HEK293 (cell line): ENCODE measurements around the gene MED15.

Source experiments
- CTCF ChIA-PET: fragments of 350-600 bp; formaldehyde crosslinking; extraction: SDS; loops from one replicate; lab custom pipeline; 2021; ENCODE audit warnings: antibody characterized with exemption; lab: Yijun Ruan, JAX
- POLR2A ChIA-PET: fragments of 300-600 bp; formaldehyde crosslinking; extraction: SDS; loops from one replicate; lab custom pipeline; 2020; ENCODE audit warnings: antibody characterized with exemption, inconsistent platforms; lab: Yijun Ruan, JAX
- H3K27ac ChIP-seq: fragments of 200-500 bp; sonication (Bioruptor generic); 2 replicates; pipeline ENCODE4 v1.5.1; 2014; ENCODE audit warnings: low read depth, low read length, control low read depth, inconsistent platforms; ENCODE audit errors: extremely low read depth
- H3K36me3 ChIP-seq, 2 experiments: fragments of 200-500 bp in 1 of 2; sonication (Bioruptor generic) in 1 of 2; 1 replicate in 1 of 2; 2 replicates in 1 of 2; pipeline ENCODE4 v1.5.1; 2014 to 2017; ENCODE audit warnings: inconsistent platforms in 2 of 2, low read length in 2 of 2; ENCODE audit not compliant: control insufficient read depth in 2 of 2, insufficient read depth in 1 of 2
- H3K4me1 ChIP-seq: fragments of 200-500 bp; sonication (Bioruptor generic); 2 replicates; pipeline ENCODE4 v1.5.1; 2014; ENCODE audit warnings: mild to moderate bottlenecking, low read length, inconsistent platforms; ENCODE audit not compliant: control insufficient read depth, insufficient read depth
- H3K4me3 ChIP-seq: 2 replicates; pipeline ENCODE4 v1.5.1; 2011; ENCODE audit warnings: low read depth, mild to moderate bottlenecking, control low read depth, low read length, moderate library complexity
- H3K9me3 ChIP-seq: fragments of 200-500 bp; sonication (Bioruptor generic); 2 replicates; pipeline ENCODE4 v1.5.1; 2014; ENCODE audit warnings: low read depth, low read length, inconsistent platforms; ENCODE audit not compliant: control insufficient read depth, insufficient read depth
- BCL6B ChIP-seq: fragments of 450-650 bp; formaldehyde crosslinking; IDR thresholded peaks from 2 replicates; pipeline ENCODE4 v1.5.1; 2017; ENCODE audit warnings: missing biosample characterization, missing genetic modification characterization
- OSR2 ChIP-seq: fragments of 450-650 bp; formaldehyde crosslinking; IDR thresholded peaks from 2 replicates; pipeline ENCODE4 v1.5.1; 2016; ENCODE audit warnings: missing biosample characterization, missing genetic modification characterization
- OVOL3 ChIP-seq: fragments of 450-650 bp; formaldehyde crosslinking; IDR thresholded peaks from 2 replicates; pipeline ENCODE4 v1.5.1; 2016; ENCODE audit warnings: missing biosample characterization, missing genetic modification characterization
- REST ChIP-seq: fragments of 450-650 bp; formaldehyde crosslinking; IDR thresholded peaks from 2 replicates; pipeline ENCODE4 v1.5.1; 2016; ENCODE audit warnings: missing biosample characterization, missing genetic modification characterization
- ZNF114 ChIP-seq: fragments of 450-650 bp; formaldehyde crosslinking; IDR thresholded peaks from 2 replicates; pipeline ENCODE4 v1.5.0; 2017; ENCODE audit warnings: missing biosample characterization, missing genetic modification characterization
- ZNF19 ChIP-seq: fragments of 450-650 bp; formaldehyde crosslinking; IDR thresholded peaks from 2 replicates; pipeline ENCODE4; 2016; ENCODE audit warnings: missing biosample characterization, missing genetic modification characterization, low read depth
- ZNF274 ChIP-seq, 2 experiments: fragments of 200-500 bp in 1 of 2; fragments of 450-650 bp in 1 of 2; sonication (Bioruptor generic) in 1 of 2; formaldehyde crosslinking in 1 of 2; IDR thresholded peaks; 2 replicates each; pipeline versions ENCODE4 v1.5.1 to v1.6.1; 2014 to 2016; ENCODE audit warnings: borderline replicate concordance in 1 of 2, inconsistent platforms in 1 of 2, low read length in 1 of 2, missing biosample characterization in 1 of 2, missing genetic modification characterization in 1 of 2
- ZNF362 ChIP-seq: fragments of 450-650 bp; formaldehyde crosslinking; IDR thresholded peaks from 2 replicates; pipeline ENCODE4 v1.5.1; 2016; ENCODE audit warnings: missing biosample characterization, missing genetic modification characterization
- ZNF48 ChIP-seq: fragments of 450-650 bp; formaldehyde crosslinking; IDR thresholded peaks from 2 replicates; pipeline ENCODE4 v1.5.1; 2016; ENCODE audit warnings: missing biosample characterization, missing genetic modification characterization
- ZNF488 ChIP-seq: fragments of 450-650 bp; formaldehyde crosslinking; IDR thresholded peaks from 2 replicates; pipeline ENCODE4 v1.5.1; 2016; ENCODE audit warnings: missing biosample characterization, missing genetic modification characterization
- ZNF501 ChIP-seq: fragments of 450-650 bp; formaldehyde crosslinking; IDR thresholded peaks from 2 replicates; pipeline ENCODE4 v1.5.1; 2016; ENCODE audit warnings: missing biosample characterization, missing genetic modification characterization
- ZNF571 ChIP-seq: fragments of 450-650 bp; formaldehyde crosslinking; IDR thresholded peaks from 2 replicates; pipeline ENCODE4 v1.5.0; 2017; ENCODE audit warnings: missing biosample characterization, missing genetic modification characterization
- ZNF785 ChIP-seq: fragments of 450-650 bp; formaldehyde crosslinking; IDR thresholded peaks from 2 replicates; pipeline ENCODE4 v1.5.1; 2016; ENCODE audit warnings: missing biosample characterization, missing genetic modification characterization
- ZNF791 ChIP-seq: fragments of 450-650 bp; formaldehyde crosslinking; IDR thresholded peaks from 2 replicates; pipeline ENCODE4 v1.5.1; 2016; ENCODE audit warnings: missing biosample characterization, missing genetic modification characterization

MED15 gene

GRCh38 chr22:20602609-20603164 lies 95.3 kb downstream of the MED15 start:
- POLR2A ChIA-PET, result no interaction called here
- CTCF ChIA-PET, result interaction anchor here (0.6 to 3.0 kb wide), 5 partner anchors 11 to 317 kb away, joined by 3 to 11 read pairs (median 4); no protein-coding TSS in a partner anchor
- no peaks in the 10 kb centered on the region for H3K4me1 ChIP-seq
- no peaks in the 10 kb centered on the region for H3K9me3 ChIP-seq
- H3K4me3 ChIP-seq, result no peak overlapping the region
- TF ChIP-seq ZNF48 (no peak), ZNF791 (no peak), OVOL3 (tag by site-specific recombination) (no peak), ZNF362 (tag by site-specific recombination) (no peak), OSR2 (tag by site-specific recombination) (no peak), ZNF785 (tag by site-specific recombination) (no peak), ZNF571 (tag by site-specific recombination) (no peak)
- TF ChIP-seq, all 188 proteins: peak for 0
- Histone ChIP-seq H3K36me3 (no peaks in the 10 kb centered on the region), H3K27ac (no peak overlapping the region)

- ChIA-PET CTCF (interaction anchor here (1.2 to 3.0 kb wide), 2 partner anchors 96 to 138 kb away, joined by 4 to 11 read pairs; no protein-coding TSS in a partner anchor), POLR2A (no interaction called here)
- Histone ChIP-seq H3K36me3 (no peaks in the 10 kb centered on the region), H3K9me3 (no peaks in the 10 kb centered on the region), H3K4me1 (no peaks in the 10 kb centered on the region), H3K4me3 (no peak overlapping the region), H3K27ac (no peak overlapping the region)
- no peak for TF ChIP-seq BCL6B (tag by site-specific recombination)
- TF ChIP-seq ZNF274 (IDR thresholded peaks at IDR 0.05; ENCODE audit: low read length), result no peak
- TF ChIP-seq ZNF274 (tag by site-specific recombination; IDR thresholded peaks at IDR 0.05; ENCODE audit: borderline replicate concordance), result no peak
- no peak for TF ChIP-seq ZNF114 (tag by site-specific recombination)
- no peak for TF ChIP-seq ZNF501 (tag by site-specific recombination)
- no peak for TF ChIP-seq ZNF19
- TF ChIP-seq ZNF488 (tag by site-specific recombination), result no peak
- no peak for TF ChIP-seq REST (tag by site-specific recombination)
These were observed 96.8 kb downstream of the MED15 start for GRCh38 chr22:20604092-20604747.
